H9 (cell line): ENCODE data around the gene TAT. TPM values are rescaled to one million over a fixed set of nuclear protein-coding genes. Genes with fewer than 3 reads are reported as not detected.

Experiments
- DNase-seq: peaks from one replicate; pipeline ENCODE4 v3.0.0-alpha.2; 2017
- H2AFZ ChIP-seq: one replicate; pipeline ENCODE4 v1.6.1; 2013; ENCODE audit warnings: mild to moderate bottlenecking, low read length, control low read depth, moderate library complexity
- H2AK5ac ChIP-seq: 2 replicates; pipeline ENCODE4 v1.6.1; 2013; ENCODE audit warnings: low read length, control low read depth, mixed read lengths; ENCODE audit not compliant: insufficient read length
- H2BK120ac ChIP-seq: one replicate; pipeline ENCODE4 v1.6.1; 2013; ENCODE audit warnings: low read depth, mild to moderate bottlenecking, low read length, control low read depth, inconsistent platforms; ENCODE audit not compliant: poor library complexity, severe bottlenecking
- H2BK12ac ChIP-seq: 2 replicates; pipeline ENCODE4 v1.6.1; 2013; ENCODE audit warnings: low read length, control low read depth, mixed read lengths, low read depth; ENCODE audit not compliant: insufficient read length
- H2BK15ac ChIP-seq: 2 replicates; pipeline ENCODE4 v1.6.1; 2013; ENCODE audit warnings: low read depth, low read length, control low read depth
- H2BK20ac ChIP-seq: one replicate; pipeline ENCODE4 v1.6.1; 2013; ENCODE audit warnings: low read depth, mild to moderate bottlenecking, low read length, control low read depth, inconsistent platforms; ENCODE audit not compliant: poor library complexity, severe bottlenecking
- H2BK5ac ChIP-seq: 2 replicates; pipeline ENCODE4 v1.6.1; 2013; ENCODE audit warnings: low read length, control low read depth, mixed read lengths; ENCODE audit not compliant: insufficient read length
- H3K14ac ChIP-seq: 2 replicates; pipeline ENCODE4 v1.6.1; 2013; ENCODE audit warnings: low read length, control low read depth; ENCODE audit not compliant: insufficient read depth
- H3K18ac ChIP-seq: 2 replicates; pipeline ENCODE4 v1.6.1; 2013; ENCODE audit warnings: low read depth, mild to moderate bottlenecking, mixed read lengths, low read length, control low read depth; ENCODE audit not compliant: insufficient read length
- H3K23ac ChIP-seq: 2 replicates; pipeline ENCODE4 v1.6.1; 2013; ENCODE audit warnings: low read length, control low read depth, mixed read lengths, low read depth; ENCODE audit not compliant: insufficient read length
- H3K23me2 ChIP-seq: 2 replicates; pipeline ENCODE4 v1.6.1; 2013; ENCODE audit warnings: low read depth, mild to moderate bottlenecking, mixed read lengths, low read length, control low read depth; ENCODE audit not compliant: insufficient read length, poor library complexity, severe bottlenecking
- H3K27ac ChIP-seq: 2 replicates; pipeline ENCODE4 v1.5.1; 2013; ENCODE audit warnings: low read length, control low read depth, mixed read lengths, low read depth; ENCODE audit not compliant: insufficient read length
- H3K27me3 ChIP-seq: 2 replicates; pipeline ENCODE4 v1.6.1; 2013; ENCODE audit warnings: low read length, control low read depth, inconsistent platforms; ENCODE audit not compliant: insufficient read depth
- H3K4ac ChIP-seq: 2 replicates; pipeline ENCODE4 v1.6.1; 2013; ENCODE audit warnings: low read depth, mild to moderate bottlenecking, control low read depth, inconsistent platforms, low read length, moderate library complexity
- H3K4me1 ChIP-seq: 2 replicates; pipeline ENCODE4 v1.6.1; 2013; ENCODE audit warnings: low read length, control low read depth, inconsistent platforms; ENCODE audit not compliant: insufficient read depth
- H3K4me2 ChIP-seq: 2 replicates; pipeline ENCODE4 v1.6.1; 2013; ENCODE audit warnings: low read length, control low read depth, mixed read lengths; ENCODE audit not compliant: insufficient read length, insufficient read depth
- H3K56ac ChIP-seq: 2 replicates; pipeline ENCODE4 v1.6.1; 2013; ENCODE audit warnings: low read depth, mild to moderate bottlenecking, mixed read lengths, low read length, control low read depth; ENCODE audit not compliant: insufficient read length
- H3K79me1 ChIP-seq: 2 replicates; pipeline ENCODE4 v1.6.1; 2013; ENCODE audit warnings: low read depth, mild to moderate bottlenecking, moderate library complexity, low read length, control low read depth, inconsistent platforms; ENCODE audit not compliant: insufficient read depth, poor library complexity, severe bottlenecking
- H3K79me2 ChIP-seq: 2 replicates; pipeline ENCODE4 v1.6.1; 2013; ENCODE audit warnings: low read length, control low read depth, inconsistent platforms; ENCODE audit not compliant: insufficient read depth
- H3K9ac ChIP-seq: 2 replicates; pipeline ENCODE4 v1.6.1; 2013; ENCODE audit warnings: low read length, control low read depth, mixed read lengths; ENCODE audit not compliant: insufficient read length; ENCODE audit errors: extremely low read depth
- H3K9me3 ChIP-seq: one replicate; pipeline ENCODE4 v1.6.1; 2013; ENCODE audit warnings: low read depth, low read length, inconsistent platforms; ENCODE audit not compliant: control insufficient read depth
- H3T11ph ChIP-seq: one replicate; pipeline ENCODE4 v1.6.1; 2013; ENCODE audit warnings: mild to moderate bottlenecking, low read length, control low read depth, inconsistent platforms
- H4K20me1 ChIP-seq: one replicate; pipeline ENCODE4 v1.6.1; 2013; ENCODE audit not compliant: control insufficient read depth, insufficient read length, insufficient read depth
- H4K5ac ChIP-seq: 2 replicates; pipeline ENCODE4 v1.6.1; 2013; ENCODE audit warnings: low read depth, mild to moderate bottlenecking, mixed read lengths, low read length, control low read depth; ENCODE audit not compliant: insufficient read length
- H4K8ac ChIP-seq: replicated peaks from 2 replicates; pipeline ENCODE4 v1.6.1; 2013; ENCODE audit warnings: low read length, control low read depth, mixed read lengths, low read depth; ENCODE audit not compliant: insufficient read length
- H4K91ac ChIP-seq: 2 replicates; pipeline ENCODE4 v1.6.1; 2013; ENCODE audit warnings: low read depth, mild to moderate bottlenecking, moderate library complexity, mixed read lengths, low read length, control low read depth; ENCODE audit not compliant: insufficient read length
- H3K27ac Mint-ChIP-seq, 3 experiments: 2 replicates in 2 of 3; 3 replicates in 1 of 3; pipeline ENCODE4 v1.8.0; 2020 to 2021; ENCODE audit warnings: mixed read lengths in 3 of 3, mild to moderate bottlenecking in 1 of 3, moderate library complexity in 1 of 3
- H3K27me3 Mint-ChIP-seq: 2 replicates; pipeline ENCODE4 v1.8.0; 2021; ENCODE audit warnings: low read depth, mild to moderate bottlenecking, moderate library complexity, mixed read lengths
- H3K36me3 Mint-ChIP-seq, 3 experiments: 2 replicates in 2 of 3; 3 replicates in 1 of 3; pipeline ENCODE4 v1.8.0; 2020 to 2021; ENCODE audit warnings: low read depth in 3 of 3, mixed read lengths in 3 of 3; ENCODE audit not compliant: insufficient read depth in 1 of 3
- H3K4me1 Mint-ChIP-seq, 2 experiments: 2 replicates each; pipeline ENCODE4 v1.8.0; 2020; ENCODE audit warnings: mixed read lengths in 2 of 2
- H3K4me3 Mint-ChIP-seq, 2 experiments: 2 replicates in 1 of 2; 3 replicates in 1 of 2; pipeline ENCODE4 v1.8.0; 2020 to 2021; ENCODE audit warnings: mild to moderate bottlenecking in 2 of 2, mixed read lengths in 2 of 2, moderate library complexity in 1 of 2
- H3K9me3 Mint-ChIP-seq, 2 experiments: 2 replicates in 1 of 2; 3 replicates in 1 of 2; pipeline ENCODE4 v1.8.0; 2020; ENCODE audit warnings: mild to moderate bottlenecking in 2 of 2, mixed read lengths in 2 of 2, moderate library complexity in 1 of 2
- CTCF ChIP-seq: fragments of 200-600 bp; sonication (generic); conservative IDR thresholded peaks from 3 replicates; pipeline ENCODE4 v1.8.0; 2021; ENCODE audit warnings: antibody characterized with exemption, mild to moderate bottlenecking
- WGBS: extraction: QIAGEN DNeasy Blood & Tissue Kit; methylation state at CpG from one replicate; pipeline ENCODE4 v1.1.7; 2013; ENCODE audit warnings: missing lambda C conversion rate, low lambda C conversion rate, mixed read lengths; ENCODE audit not compliant: insufficient read length; ENCODE audit errors: extremely low coverage; 5-methylcytosine and 5-hydroxymethylcytosine counted together
- total RNA-seq: library from RNA; stranded (reverse); gene quantifications from 2 replicates; pipeline ENCODE4 v1.2.1, GENCODE V29; 2021

The TAT gene
- total RNA-seq, 1 experiment from 2014 or later: not detected

- no CpG with 5 or more reads among the region's 8 CpGs for WGBS
Observed at GRCh38 chr16:71567931-71568330, 9.0 kb downstream of the TAT start.

More at GRCh38 chr16:71567931-71568330, 9.0 kb downstream of the TAT start:
- H3K79me1 ChIP-seq: no peaks in the 10 kb centered on the region
- H3K23ac ChIP-seq: no peak overlapping the region
- no peak overlapping the region for H3K56ac ChIP-seq
- H3K79me2 ChIP-seq: no peaks in the 10 kb centered on the region
- no peaks in the 10 kb centered on the region for H3K4me1 ChIP-seq
- H2AFZ ChIP-seq: no peak overlapping the region
- H3K36me3 Mint-ChIP-seq: 0 out of 7 replicates have a peak, but pooled peaks cover 0 to 1% (median 0%) of the 10 kb centered on the region in 3 experiments
- no peak overlapping the region for H2BK15ac ChIP-seq
- H3K23me2 ChIP-seq: peaks cover 5% of the 10 kb centered on the region
- no peak overlapping the region for H3K4ac ChIP-seq
- H3K4me3 Mint-ChIP-seq: no peak overlapping the region
- no peak overlapping the region for H2BK5ac ChIP-seq
- peaks cover 2% of the 10 kb centered on the region in 2 experiments; a peak in 2 of 5 replicates for H3K9me3 Mint-ChIP-seq
- no peak overlapping the region for H3T11ph ChIP-seq
- H3K9ac ChIP-seq: no peak overlapping the region
- no peak overlapping the region for H3K4me2 ChIP-seq
- H3K18ac ChIP-seq: no peak overlapping the region
- H3K27me3 ChIP-seq: no peaks in the 10 kb centered on the region
- H3K9me3 ChIP-seq: no peaks in the 10 kb centered on the region
- H4K5ac ChIP-seq: no peak overlapping the region
- no peak overlapping the region for H2AK5ac ChIP-seq
- H3K27ac Mint-ChIP-seq: no peak overlapping the region
- no peak overlapping the region for H4K91ac ChIP-seq
- no peak for TF ChIP-seq CTCF
- H3K4me1 Mint-ChIP-seq: peaks cover 14 to 16% of the 10 kb centered on the region in 2 experiments
- no peak overlapping the region for H2BK12ac ChIP-seq
- no peak overlapping the region for H3K27ac ChIP-seq
- H4K20me1 ChIP-seq: no peaks in the 10 kb centered on the region
- H3K14ac ChIP-seq: no peak overlapping the region
- peaks cover 1% of the 10 kb centered on the region for H3K27me3 Mint-ChIP-seq
- H4K8ac ChIP-seq: no peak overlapping the region
- no peak overlapping the region for H2BK120ac ChIP-seq
- no peak overlapping the region for H2BK20ac ChIP-seq
- DNase-seq: no peak
